SIG-M5 treated with dmso at 0.1 percent for 504 hours (cell line): ENCODE measurements around the gene PRELP.
"Not testable (repeated sequence)": the region's sequence is repeated elsewhere in the genome, so short reads cannot be mapped to it uniquely, and the experiment has no call there.

Experiments used
- DNase-seq: peaks from one replicate; lab custom pipeline; 2025; ENCODE audit not compliant: unreplicated experiment; lab: John Stamatoyannopoulos, UW

The PRELP gene

DNA sequence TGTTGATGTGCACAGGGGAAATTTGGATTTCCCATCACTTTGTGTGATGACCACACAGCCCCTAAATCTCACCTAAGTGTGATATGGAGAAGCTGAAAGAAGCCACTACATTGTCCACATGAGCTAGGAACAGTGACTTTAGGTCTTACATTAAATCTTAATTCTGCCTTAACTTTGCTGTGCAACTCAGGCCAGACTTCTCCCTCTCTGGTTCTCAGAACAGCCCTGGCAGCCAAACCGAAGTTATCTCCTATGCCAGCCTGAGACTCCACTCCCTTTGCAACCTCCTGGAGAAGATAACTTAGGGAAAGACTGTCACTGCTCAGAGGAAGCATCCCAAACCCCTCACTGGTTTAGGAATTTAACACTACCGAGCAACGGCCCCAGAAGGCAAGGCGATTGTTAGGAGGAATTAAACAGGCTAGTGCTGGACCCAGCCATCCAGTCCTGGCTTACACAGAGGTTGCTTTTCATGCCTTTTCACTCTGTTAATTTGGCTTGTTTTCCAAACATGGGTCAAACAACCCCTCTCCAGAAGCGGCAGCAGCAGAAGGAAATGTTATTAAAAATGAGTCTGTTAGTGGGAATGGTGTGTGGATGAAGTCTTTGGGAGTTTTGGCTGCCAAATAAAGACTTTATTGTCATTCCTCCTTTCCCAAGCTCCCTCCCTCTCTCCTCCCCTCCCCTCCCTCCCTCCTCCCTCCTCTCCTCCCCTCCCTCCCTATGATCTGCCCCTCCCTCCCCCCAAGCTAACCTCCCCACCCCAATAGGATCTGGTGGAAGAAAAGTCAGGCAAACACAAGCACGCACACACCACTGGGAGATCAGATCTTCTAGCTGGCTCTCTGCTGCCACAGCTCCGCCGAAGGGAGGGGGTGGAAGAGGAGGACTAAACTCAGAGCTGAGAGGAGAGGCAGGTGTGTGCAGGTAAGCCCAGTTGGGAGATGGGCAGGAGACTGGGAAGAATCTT lies at the start of gene PRELP:
Gene PRELP, plus strand, starts transcription at position 795 of the 970 bp plus-strand sequence. CDS start 7,379 bp downstream, outside the sequence.
- DNase-seq, result no peak

DNA sequence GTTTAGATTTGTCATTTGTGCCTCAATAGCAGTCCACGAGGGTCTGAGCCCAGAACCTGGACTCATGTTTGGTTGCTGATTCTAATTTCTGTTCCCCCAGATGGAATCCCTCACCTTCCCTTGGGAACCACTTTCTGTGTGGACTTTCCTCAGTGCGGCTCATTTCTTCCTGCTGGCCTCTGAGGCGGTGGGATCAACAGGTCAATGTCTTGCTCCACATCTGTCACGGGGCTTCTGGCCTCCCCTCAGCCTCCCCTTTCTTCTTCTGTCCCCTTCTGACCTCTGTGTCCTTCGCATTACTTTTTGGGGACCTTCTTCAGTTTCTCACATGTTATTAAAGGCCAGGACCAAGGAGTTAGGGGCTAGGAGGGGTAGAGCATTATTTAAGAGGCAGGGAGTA lies 49.2 kb upstream of the PRELP start:
- no peak for DNase-seq

DNA sequence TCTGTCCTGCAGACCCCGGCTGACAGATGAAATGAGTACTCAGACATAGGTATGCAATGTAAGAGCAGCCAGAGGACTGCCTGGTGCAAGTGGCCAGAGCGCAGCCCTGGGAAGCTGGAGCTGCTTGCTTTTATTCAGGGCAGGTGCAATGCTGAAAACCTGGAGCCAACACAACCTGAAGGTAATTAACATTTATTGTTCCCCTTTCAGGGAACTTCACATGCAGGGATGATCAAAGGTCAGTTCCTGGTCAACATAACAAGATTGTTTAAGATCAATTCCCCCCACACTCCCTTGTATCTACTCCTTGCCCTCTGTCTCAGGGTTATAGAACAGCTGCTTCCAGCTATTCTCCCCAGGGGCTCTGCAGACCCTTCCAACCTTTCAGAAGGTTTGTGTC lies 48.7 kb upstream of the PRELP start:
- no peak for DNase-seq

DNA sequence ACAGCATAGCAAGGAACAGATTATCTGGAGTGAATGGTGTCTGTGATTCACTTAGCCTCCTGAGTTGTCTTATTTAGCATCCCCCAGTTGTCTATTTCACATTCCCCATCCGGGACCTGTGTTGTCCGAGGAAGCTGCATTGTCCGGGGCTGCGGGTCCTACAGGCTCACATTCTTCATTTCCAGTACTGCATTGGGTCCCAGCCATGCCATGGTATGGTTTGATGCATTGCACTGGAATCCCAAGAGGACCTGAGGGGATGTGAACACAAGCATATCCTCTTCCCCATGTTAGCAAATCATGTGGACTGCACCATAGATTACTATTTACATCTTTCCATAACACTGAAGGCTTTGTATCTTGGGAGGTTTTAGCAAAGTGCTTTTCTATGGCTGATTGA lies 48.2 kb upstream of the PRELP start:
- no peak for DNase-seq

DNA sequence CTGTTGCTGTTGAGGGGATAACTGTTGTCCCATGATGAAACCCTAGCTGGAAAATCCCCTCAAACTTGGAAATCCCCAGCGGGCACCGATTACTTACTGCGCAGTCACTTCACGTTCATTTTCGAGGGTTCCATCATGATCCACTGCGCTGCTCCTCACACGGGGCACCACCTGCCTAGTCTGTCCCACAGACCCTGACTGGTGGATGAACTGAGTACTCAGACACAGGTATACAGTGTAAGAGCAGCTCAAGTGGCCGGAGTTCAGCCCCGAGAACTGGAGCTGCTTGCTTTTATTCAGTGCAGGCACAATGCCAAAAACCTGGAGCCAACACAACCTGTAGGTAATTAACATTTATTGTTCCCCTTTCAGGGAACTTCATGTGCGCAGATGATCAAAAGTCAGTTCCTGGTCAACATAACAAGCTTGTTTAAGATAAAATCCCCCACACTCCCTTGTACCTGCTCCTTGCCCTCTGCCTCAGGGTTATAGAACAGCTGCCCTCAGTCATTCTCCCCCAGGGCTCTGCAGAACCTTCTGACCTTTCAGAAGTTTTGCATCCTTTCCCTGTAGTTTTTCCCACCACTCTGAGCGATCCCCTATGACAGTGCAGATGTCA lies 46.5 kb upstream of the PRELP start:
- no peak for DNase-seq

DNA sequence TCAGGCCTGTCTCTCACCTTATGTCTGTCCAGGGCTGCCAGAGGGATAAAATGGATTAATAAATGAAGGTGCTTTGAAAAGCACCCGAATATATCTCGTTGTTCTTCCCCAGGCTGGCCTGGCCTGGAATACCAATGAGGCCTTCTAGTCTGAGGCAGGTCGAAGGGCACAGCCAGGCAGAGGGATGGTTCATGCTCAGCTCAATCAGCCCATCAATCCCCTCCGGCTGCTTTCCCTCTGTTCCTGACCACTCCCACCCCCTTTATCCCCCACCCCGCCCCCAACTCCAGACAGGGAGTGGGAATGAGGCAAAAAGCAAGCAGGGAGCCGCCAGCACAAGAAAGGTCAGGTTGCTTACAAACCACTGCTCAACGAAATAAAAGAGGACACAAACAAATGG lies 40.0 kb upstream of the PRELP start:
- DNase-seq, result no peak

DNA sequence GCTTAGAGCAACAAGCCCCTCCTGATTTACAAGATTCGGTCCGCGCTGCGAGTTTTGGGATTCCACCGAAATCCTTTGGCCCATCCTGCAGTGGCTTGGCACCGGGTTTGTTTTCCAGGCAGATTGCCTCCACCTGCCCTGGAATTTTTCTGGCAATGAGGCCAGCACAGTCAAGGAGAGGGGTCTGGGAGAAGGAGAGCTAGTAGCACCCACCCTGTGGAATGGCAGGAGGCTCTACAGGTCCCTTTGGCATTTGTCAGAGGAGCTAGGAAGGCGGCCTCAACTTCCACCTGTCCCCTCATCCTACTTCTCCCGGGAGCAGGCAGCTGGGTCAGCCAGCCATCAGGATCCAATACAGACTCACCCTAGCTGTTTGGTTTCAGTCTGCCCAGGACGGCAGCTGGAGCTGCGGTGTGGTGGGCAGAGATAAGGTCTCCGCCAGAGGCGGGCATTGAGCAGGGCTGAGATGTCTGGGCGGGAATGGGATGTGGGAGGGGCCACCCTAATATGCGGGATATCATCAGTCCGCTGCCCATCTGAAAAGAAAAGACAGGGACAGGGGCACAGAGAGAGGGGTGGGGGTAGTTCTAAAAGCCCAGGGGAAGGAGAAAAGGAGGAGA lies 37.8 kb upstream of the PRELP start:
- DNase-seq, result no peak

DNA sequence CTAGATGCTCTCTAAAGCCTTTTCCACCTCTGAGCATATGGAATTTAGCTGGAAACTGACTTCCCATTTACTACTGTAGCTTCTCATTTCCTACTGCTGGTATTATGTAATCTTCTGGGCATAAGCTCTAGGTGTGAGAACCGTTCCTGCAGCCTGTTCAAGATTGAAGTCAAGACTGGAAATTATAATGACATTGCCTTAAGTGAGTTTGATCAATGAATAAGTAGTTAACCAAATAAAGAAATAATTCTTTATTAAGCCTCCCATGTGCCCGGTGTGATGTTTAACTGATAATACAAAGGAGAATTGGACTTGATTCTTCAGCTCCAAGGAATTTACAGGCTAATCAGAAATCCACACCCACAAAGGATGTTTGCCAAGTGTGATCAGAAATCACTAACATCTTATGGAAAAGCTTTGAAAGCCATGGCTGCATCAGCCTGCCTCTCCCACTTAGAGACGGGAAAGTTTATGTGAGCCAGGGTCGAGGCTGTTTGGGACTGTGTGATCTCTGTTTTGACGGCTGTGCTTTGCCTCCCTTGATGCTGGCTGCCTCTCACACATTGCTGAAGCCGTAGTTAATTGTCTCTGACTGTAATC lies 36.4 kb upstream of the PRELP start:
- DNase-seq, result no peak

DNA sequence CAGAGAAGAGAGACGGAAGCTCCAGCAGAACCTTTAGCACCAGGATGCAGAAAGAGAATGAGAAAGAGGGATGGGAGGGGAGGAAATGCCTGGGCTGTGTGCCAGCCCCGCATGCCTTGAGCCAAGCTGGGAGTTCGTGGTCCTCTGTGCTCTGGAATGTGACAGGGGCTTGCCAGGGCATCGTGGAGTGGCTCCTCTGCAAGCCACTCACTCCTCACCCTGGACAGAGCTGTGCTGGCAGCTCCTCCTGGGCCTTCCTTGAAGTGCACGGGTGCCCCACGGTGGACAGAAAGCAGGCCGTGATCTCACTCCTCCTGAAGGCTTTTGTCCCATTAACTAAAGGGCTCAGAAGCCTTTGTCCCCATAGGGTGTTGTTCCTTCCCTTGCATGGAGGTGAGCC lies 34.8 kb upstream of the PRELP start:
- DNase-seq, result peak; percentile 40

DNA sequence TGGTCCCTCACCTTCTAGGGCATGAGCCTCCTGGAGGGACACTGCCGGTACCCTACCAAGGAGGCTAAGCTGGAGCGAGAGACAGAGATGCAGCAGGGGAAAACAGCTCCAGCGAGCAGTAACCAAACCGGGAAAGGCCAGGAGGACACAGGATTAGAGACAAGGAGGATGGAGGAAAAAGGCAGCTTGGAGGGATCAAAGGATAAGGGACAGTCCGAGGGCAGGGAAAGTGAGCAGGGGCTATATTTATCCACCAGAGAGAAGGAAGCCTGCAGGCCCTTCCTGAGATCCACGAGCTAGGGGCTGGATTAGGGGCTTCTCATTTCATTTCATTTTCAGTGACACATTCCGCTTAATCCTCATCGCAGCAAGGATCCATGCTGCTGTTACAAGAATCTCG lies 33.8 kb upstream of the PRELP start:
- DNase-seq, result no peak

DNA sequence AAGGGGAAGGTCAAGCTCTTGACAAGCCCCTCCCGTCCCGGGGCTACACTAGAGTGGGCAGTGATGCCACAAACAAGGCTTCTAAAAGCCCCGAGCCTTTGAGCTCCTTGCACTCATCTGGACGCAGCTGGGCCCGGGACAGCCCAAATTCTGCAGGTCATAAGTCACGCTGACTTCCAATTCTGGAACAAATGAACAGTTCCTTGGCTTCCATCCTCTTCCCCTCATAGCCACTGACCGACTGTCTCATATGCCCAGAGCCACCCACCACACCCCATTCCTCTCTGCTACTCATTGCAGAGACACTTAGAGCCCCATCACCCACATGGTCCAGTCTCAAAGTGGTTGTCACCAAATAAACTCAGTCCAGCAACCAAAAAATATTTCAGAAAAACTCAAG lies 32.8 kb upstream of the PRELP start:
- DNase-seq, result no peak

DNA sequence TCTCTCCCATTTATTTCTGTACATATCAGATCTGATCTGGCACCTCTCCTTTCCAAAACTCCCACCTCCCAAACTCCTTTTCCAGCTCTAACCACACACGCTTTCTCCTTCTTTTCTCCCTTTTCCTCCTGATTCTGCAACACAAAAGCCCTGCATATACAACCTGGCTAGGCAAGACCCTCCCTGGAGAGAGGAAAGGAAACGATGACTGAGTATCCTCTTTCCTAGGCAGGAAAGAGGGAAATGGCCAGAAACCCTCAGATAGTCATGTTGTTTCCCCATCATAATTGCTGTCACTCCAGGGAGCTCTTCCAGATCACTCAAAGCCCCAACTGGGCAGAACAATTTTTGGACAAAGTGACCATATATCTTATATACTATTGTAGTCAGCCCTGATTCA lies 32.3 kb upstream of the PRELP start:
- DNase-seq, result no peak

DNA sequence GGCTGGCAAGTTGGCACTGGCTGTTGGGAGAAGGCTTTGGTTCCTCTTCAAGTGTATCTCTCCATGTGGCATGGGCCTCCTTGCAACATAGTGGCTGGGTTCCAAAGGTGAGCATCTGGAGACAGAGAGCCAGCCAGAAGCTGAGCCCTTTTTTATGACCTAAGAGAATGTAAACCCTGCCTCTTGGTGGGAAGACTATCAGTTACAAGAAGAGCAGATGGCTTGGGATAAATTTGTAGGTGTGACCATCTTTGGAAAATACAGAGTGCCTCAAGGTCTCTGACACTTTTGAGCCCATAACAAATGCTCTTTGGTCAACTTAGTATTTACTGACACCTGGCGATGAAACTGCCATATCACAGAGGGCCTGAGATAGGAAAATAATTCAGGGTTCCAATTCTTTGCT lies 31.4 kb upstream of the PRELP start:
- DNase-seq, result no peak

DNA sequence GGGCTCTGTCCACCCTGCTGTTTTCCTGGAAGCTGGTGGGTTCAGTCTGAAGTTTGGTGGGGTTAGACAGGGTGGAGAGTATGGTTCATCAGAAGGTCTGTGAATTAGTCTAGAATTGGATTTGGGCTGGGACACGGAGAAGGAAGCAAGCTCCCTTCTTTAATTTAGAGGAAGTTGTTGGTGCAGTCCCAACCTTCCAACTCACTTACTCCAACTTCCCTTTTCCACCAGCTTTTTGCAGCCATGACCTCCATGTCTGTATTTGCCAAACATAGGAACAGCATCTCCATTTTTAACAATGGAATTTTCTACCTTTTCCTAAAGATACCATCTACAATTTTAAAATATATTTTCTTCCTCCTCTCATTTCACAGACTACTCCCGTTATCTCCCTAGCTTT lies 28.5 kb upstream of the PRELP start:
- DNase-seq, result peak; percentile 51

DNA sequence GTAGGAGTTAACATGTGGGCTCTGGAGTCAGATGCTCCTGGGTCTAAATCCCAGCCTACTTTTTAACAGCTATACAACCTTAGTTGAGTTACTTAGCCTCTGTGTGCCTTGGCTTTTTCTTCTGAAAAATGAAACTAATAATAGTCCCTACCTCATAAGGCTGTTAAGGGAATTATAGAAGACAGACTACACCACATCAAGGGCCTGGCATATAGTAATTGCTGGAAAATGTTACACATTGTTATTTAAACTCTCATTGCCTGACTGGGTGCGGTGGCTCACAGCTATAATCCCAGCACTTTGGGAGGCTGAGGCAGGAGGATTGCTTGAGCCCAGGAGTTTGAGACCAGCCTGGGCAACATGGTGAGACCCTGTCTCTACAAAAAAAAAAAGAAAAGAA lies 28.0 kb upstream of the PRELP start:
- DNase-seq, result not testable (repeated sequence)

DNA sequence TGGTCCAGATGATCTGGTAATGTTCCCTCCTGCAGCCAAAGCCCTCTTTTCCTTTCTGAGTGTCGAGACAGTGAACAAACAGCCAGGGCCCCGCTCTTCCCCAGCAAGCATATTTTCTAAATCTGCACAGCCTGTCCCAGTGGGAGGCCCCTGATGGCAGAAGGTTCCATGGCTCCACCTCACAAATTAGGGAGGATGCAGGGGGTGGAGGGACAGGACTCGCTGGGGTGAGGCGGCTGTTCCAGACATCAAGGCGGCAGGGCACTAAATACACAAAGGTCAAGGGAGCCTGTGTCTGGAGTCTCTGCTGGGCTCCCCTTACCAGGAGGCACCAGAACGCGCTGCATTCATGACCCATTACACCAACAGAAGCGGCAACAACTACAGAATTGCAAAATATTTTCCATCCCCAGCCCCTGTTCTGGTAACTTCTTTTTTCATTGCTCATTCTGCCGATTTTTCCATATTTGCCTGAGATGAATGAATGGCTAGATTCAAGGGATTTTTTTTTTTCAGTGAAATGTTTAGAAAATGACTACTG lies 27.0 kb upstream of the PRELP start:
- no peak for DNase-seq

DNA sequence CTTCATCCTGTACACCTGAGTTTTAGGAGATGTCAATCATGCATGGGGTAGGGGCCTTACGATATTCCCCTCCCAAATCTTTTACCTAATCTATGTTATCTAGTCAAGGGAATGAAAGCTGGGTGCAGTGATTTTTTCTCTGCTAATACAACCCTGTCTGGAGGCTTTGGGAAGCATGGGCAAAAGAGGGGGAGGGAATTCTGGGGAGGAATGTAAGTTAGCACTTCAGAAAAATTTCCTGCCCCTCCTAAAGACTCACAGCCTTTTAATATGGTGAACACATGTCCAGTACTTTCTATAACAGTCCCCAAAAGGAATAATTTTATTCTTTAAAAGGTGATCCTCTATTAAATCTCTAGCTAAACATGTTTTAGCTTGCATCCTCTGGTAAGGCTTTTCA lies 25.6 kb upstream of the PRELP start:
- no peak for DNase-seq

DNA sequence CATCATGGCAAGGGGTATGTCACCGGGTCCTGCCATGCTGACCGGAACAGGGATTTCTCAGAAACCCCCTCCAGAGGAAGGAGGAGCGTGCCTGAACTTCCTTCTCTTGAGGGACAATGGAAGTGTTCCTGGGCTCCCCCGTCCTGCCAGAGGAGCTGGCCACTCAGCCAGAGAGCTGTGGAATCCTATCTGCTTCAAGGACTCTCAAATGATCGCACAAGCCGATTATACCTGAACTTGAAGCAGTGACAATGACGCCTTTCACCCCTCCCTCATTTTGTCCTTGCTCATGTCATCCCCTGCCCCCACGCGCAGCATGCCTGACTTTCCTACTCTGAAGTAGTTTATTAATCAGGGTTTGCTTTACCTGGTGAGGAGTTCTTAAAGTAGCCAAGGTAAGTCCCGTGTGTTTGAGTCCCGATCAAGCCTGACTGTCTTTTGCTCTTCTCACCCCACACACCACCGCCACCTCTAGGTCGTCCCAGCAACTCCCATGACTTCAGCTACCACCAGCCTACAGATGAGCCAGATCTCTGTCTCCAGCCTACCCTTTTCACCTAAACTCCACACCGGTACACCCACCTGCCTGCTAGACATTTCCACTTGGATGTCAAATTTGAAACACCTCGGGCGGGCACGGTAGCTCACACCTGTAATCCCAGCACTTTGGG lies 25.0 kb upstream of the PRELP start:
- DNase-seq, result no peak

DNA sequence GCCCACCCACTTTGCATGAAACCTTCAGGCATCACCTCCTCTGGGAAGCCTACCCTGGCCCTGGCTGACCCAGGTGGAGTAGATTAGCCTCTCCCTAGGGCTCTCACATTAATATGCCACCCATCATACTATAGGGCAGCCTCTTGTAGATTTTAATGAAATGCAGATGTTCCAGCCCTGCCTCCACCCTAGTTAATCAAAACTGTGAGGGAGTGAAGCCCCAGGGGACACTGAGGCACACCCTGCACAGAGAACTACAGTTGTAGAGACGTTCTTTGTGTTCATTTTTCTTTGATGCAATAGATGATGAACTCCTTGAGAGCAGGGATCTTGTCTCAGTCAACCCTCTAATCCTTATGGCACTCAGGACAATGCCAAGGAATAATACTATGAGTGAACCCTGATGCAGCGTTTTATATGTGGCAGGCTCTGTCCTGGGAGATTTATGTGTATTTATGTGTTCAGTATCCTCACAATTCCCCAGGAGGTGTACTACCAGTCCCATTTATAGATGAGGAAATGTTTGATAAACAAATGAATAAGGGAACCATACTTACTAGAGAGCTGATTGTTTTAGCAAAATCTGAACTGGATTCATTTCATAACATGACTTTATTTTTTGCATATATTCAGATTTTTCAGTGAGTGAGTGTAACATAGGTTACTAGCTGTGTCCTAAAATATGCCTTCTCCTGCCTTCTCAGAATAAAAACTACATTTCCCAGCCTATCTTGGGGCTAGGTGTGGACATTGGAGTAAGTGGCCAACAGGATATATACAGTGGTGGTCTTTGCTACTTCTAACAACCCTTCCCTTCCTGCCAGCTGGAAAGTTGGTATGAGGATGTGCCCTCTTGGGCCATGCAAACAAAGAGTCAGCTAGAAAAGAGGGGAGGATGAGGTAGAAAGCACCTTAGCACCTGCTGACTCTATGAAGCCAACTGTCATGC lies 23.5 kb upstream of the PRELP start:
- no peak for DNase-seq

DNA sequence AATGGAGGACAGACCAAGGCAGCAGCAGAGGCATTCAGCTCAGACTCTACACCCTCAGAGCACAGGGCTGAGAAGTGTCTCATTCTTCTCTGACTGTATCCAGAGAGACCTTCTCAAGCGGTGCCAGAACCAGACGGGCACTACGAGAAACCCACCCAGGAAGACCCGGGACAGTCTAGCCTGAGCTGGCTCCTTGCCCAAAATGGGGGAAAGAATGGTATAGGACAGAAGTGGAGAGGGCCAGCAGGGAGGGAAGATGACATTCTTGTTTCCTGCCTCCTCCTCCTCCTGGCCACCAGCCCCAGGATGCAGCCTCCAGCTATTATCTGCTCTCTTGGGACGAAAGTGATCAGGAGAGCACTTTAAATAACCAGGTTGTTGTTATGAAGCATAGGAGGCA lies 22.6 kb upstream of the PRELP start:
- DNase-seq, result no peak
